Breast epithelium (tissue), 4 donors: Measurements from ENCODE around the gene BEST4. TPM values are rescaled to one million over a fixed set of nuclear protein-coding genes. Genes with fewer than 3 reads are reported as not detected.

Source experiments
- DNase-seq, 2 donors: peaks; one replicate each; pipeline ENCODE4 v3.0.0-alpha.2; 2019; ENCODE audit warnings: low spot score in 2 of 2
- H3K27ac ChIP-seq, 2 donors: fragments of 200-600 bp; sonication (generic) in 1 of 2; one replicate each; pipeline ENCODE4 v1.5.1; 2016 to 2019; ENCODE audit warnings: mild to moderate bottlenecking in 1 of 2
- H3K27me3 ChIP-seq, 2 donors: fragments of 200-600 bp; sonication (generic) in 1 of 2; one replicate each; pipeline versions ENCODE4 v1.5.1 to v1.6.0; 2017 to 2019; ENCODE audit warnings: control low read depth in 1 of 2, mild to moderate bottlenecking in 1 of 2
- H3K36me3 ChIP-seq: fragments of 200-600 bp; one replicate; pipeline ENCODE4 v1.5.1; 2019
- H3K4me1 ChIP-seq, 2 donors: fragments of 200-600 bp; sonication (generic); one replicate each; pipeline ENCODE4 v1.5.1; 2016 to 2019; ENCODE audit warnings: control low read depth in 1 of 2
- H3K4me3 ChIP-seq, 3 donors: fragments of 200-600 bp; sonication (generic); 1 replicate in 2 of 3; 2 replicates in 1 of 3; pipeline ENCODE4 v1.5.1; 2016 to 2019; ENCODE audit warnings: mild to moderate bottlenecking in 3 of 3, moderate library complexity in 2 of 3
- H3K9me3 ChIP-seq, 2 donors: fragments of 200-600 bp; sonication (generic) in 1 of 2; one replicate each; pipeline ENCODE4 v1.5.1; 2016 to 2019; ENCODE audit warnings: control low read depth in 1 of 2
- CTCF ChIP-seq, 3 donors: fragments of 450-650 bp; IDR thresholded peaks; one replicate each; pipeline ENCODE4 v1.5.1; 2016 to 2017; ENCODE audit warnings: antibody characterized with exemption in 3 of 3, mild to moderate bottlenecking in 3 of 3, moderate library complexity in 3 of 3
- POLR2A ChIP-seq: fragments of 450-650 bp; IDR thresholded peaks from one replicate; pipeline ENCODE4 v1.6.1; 2016; ENCODE audit warnings: antibody characterized with exemption, mild to moderate bottlenecking, moderate library complexity
- POLR2AphosphoS5 ChIP-seq, 3 donors: sonication (generic); formaldehyde crosslinking; IDR thresholded peaks; one replicate each; pipeline ENCODE4 v1.6.1; 2017; ENCODE audit warnings: antibody characterized with exemption in 3 of 3
- intact Hi-C: fragments of 100-400 bp; cut with DNase I; formaldehyde crosslinking; loops from one replicate; pipeline ENCODE4 v1.15.1; 2023; ENCODE audit warnings: low total_unique reads
- total RNA-seq, 3 donors: library from RNA; depleted of rRNA; stranded (reverse); fragments of >200 nt; gene quantifications; one replicate each; pipeline ENCODE4 v1.1.0, GENCODE V29; 2016

The BEST4 gene
- total RNA-seq, 3 donors from 2014 or later: 0.15 to 0.66 TPM; not detected in 1

- no peak for TF ChIP-seq POLR2AphosphoS5 (IDR thresholded peaks at IDR 0.05)
- TF ChIP-seq CTCF (IDR thresholded peaks at IDR 0.05): no peak
- TF ChIP-seq POLR2A: no peak
- no peak overlapping the region for H3K27ac ChIP-seq
- no peaks in the 10 kb centered on the region for H3K9me3 ChIP-seq
- intact Hi-C loops: no loop called here
- no peaks in the 10 kb centered on the region for H3K4me1 ChIP-seq
- no peak overlapping the region for H3K4me3 ChIP-seq
- DNase-seq: no peak
- no peaks in the 10 kb centered on the region for H3K36me3 ChIP-seq
- no peaks in the 10 kb centered on the region for H3K27me3 ChIP-seq
Observed at GRCh38 chr1:44830900-44831304, 42.9 kb upstream of the BEST4 start.

DNA sequence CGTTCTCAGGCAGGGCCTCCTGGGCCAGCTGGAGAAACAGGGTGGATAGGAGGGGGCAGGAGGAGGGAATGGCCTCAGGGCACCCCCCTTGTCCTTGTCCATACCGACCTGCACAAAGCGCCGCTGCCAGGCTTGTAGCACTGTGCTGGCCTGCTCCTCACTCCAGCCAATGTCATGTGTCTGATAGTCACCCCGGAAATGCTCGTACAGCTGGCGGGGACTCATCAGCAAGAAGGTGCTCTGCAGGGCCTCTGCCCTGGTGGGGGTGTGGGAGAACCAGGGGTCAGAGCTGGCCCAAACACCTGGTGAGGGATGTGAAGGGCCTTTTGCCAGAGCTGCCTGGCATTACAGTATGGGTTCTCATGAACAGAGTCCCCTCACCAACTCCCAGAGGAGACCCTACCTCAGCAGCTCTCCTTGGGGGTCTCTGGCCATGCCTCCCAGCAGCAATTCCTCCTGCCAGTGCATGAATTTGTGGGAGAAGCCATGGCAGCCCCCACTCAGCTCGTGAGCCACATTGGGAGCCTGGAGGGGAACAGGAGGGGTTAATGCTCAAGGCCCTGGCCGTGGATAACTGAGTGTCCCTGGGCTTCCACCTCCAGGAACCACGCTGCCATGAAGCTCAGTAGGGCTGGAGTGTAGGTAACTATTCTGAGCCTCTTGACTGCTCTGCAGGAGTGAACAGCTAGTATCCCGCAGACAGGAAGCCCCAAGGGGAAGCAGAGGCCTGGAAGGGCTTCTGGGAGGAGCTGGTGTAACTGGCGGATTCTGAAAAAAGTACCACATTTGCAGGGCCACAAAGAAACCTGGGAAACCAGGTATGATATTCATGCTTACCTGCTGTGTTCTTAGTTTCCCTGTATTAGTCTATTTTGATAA, 41.8 kb upstream of the BEST4 start:
- intact Hi-C loops: loop anchor here (1.0 kb wide), 1 partner anchor 35 kb away; no protein-coding TSS in a partner anchor
- no peaks in the 10 kb centered on the region for H3K4me1 ChIP-seq

GRCh38 chr1:44828841-44829440, 41.0 kb upstream of the BEST4 start:
- H3K36me3 ChIP-seq: no peaks in the 10 kb centered on the region
- no peaks in the 10 kb centered on the region for H3K9me3 ChIP-seq
- no peak for DNase-seq
- no peaks in the 10 kb centered on the region for H3K27me3 ChIP-seq
- no peak overlapping the region for H3K4me3 ChIP-seq
- no peaks in the 10 kb centered on the region for H3K4me1 ChIP-seq
- intact Hi-C loops: loop anchor here (1.0 kb wide), 1 partner anchor 35 kb away; no protein-coding TSS in a partner anchor
- no peak overlapping the region for H3K27ac ChIP-seq
- TF ChIP-seq POLR2AphosphoS5 (IDR thresholded peaks at IDR 0.05) (no peak), POLR2A (no peak), CTCF (IDR thresholded peaks at IDR 0.05) (no peak)

More for the DNA sequence above, 41.8 kb upstream of the BEST4 start:
- Histone ChIP-seq H3K27ac (no peak overlapping the region), H3K9me3 (no peaks in the 10 kb centered on the region), H3K4me3 (no peak overlapping the region), H3K36me3 (no peaks in the 10 kb centered on the region), H3K27me3 (no peaks in the 10 kb centered on the region)
- no peak for DNase-seq
- TF ChIP-seq POLR2AphosphoS5 (IDR thresholded peaks at IDR 0.05): no peak
- TF ChIP-seq POLR2A: no peak
- no peak for TF ChIP-seq CTCF (IDR thresholded peaks at IDR 0.05)

- H3K4me3 ChIP-seq: no peak overlapping the region
- no peak for DNase-seq
- H3K4me1 ChIP-seq: no peaks in the 10 kb centered on the region
- TF ChIP-seq CTCF (IDR thresholded peaks at IDR 0.05) (no peak), POLR2AphosphoS5 (IDR thresholded peaks at IDR 0.05) (no peak), POLR2A (no peak)
- H3K27me3 ChIP-seq: no peaks in the 10 kb centered on the region
- intact Hi-C loops: no loop called here
- H3K9me3 ChIP-seq: no peaks in the 10 kb centered on the region
- H3K36me3 ChIP-seq: no peaks in the 10 kb centered on the region
- H3K27ac ChIP-seq: no peak overlapping the region
Observed at GRCh38 chr1:44828003-44828651, 40.2 kb upstream of the BEST4 start.
